Measurements from ENCODE around the gene CCDC107. TPM values are rescaled to one million over a fixed set of nuclear protein-coding genes. Genes with fewer than 3 reads are reported as not detected.
"Not testable (repeated sequence)": the region's sequence is repeated elsewhere in the genome, so short reads cannot be mapped to it uniquely, and the experiment has no call there.

Gene CCDC107
- total RNA-seq, 2 experiments from 2014 or later, result 12.1 to 13.7 TPM

GRCh38 chr9:35639225-35639624 is 18.9 kb upstream of the CCDC107 start:
- H3K27me3 Mint-ChIP-seq; DNase-seq; intact Hi-C loops (cut with micrococcal nuclease); H3K9me3 Mint-ChIP-seq: not testable (repeated sequence)
- Mint-ChIP-seq H3K36me3 (ENCODE audit: low read depth) (peaks cover 28% of the 10 kb centered on the region), H3K27ac (peak overlapping the region; percentile 96), H3K4me3 (peak overlapping the region; percentile 48), H3K4me1 (ENCODE audit: low read depth) (peaks cover 76% of the 10 kb centered on the region)
- ChIA-PET CTCF (interaction anchor here (0.8 to 3.4 kb wide), 8 partner anchors 9 to 36 kb away, joined by 3 to 15 read pairs (median 7); partner anchors contain the start of genes CD72 and SIT1), POLR2A (interaction anchor here (1.0 to 1.8 kb wide), 5 partner anchors 8 to 20 kb away, joined by 3 to 5 read pairs (median 4); partner anchors contain the start of gene SIT1)
- ATAC-seq, result peak; percentile 88

- H3K27ac Mint-ChIP-seq, result peak overlapping the region; percentile 96
- CTCF ChIA-PET, result interaction anchor here (0.8 to 3.4 kb wide), 9 partner anchors 8 to 36 kb away, joined by 3 to 15 read pairs (median 5); partner anchors contain the start of genes ARHGEF39, CD72 and SIT1
- no peak for DNase-seq
- peaks cover 32% of the 10 kb centered on the region for H3K36me3 Mint-ChIP-seq (ENCODE audit: low read depth)
- peak overlapping the region; percentile 48 for H3K4me3 Mint-ChIP-seq
- POLR2A ChIA-PET, result interaction anchor here (1.0 to 1.8 kb wide), 4 partner anchors 8 to 20 kb away, joined by 4 to 5 read pairs (median 4); partner anchors contain the start of gene SIT1
- no peaks in the 10 kb centered on the region for H3K27me3 Mint-ChIP-seq
- H3K9me3 Mint-ChIP-seq, result peaks cover 6% of the 10 kb centered on the region
- ATAC-seq, result peak; percentile 31
- intact Hi-C loops (cut with micrococcal nuclease), result no loop called here
- no peak for TF ChIP-seq CTCF (IDR thresholded peaks at IDR 0.05)
- H3K4me1 Mint-ChIP-seq (ENCODE audit: low read depth), result peaks cover 78% of the 10 kb centered on the region
Observed at GRCh38 chr9:35639631-35640030, 18.5 kb upstream of the CCDC107 start.

GRCh38 chr9:35640431-35640830 is 17.7 kb upstream of the CCDC107 start:
- intact Hi-C loops (cut with micrococcal nuclease); H3K9me3 Mint-ChIP-seq; DNase-seq; POLR2A ChIA-PET; ATAC-seq; H3K4me3 Mint-ChIP-seq; H3K27me3 Mint-ChIP-seq: not testable (repeated sequence)
- CTCF ChIA-PET, result interaction anchor here (1.3 to 3.4 kb wide), 5 partner anchors 9 to 29 kb away, joined by 3 to 15 read pairs (median 13); partner anchors contain the start of genes ARHGEF39, CD72 and SIT1
- Mint-ChIP-seq H3K4me1 (ENCODE audit: low read depth) (peaks cover 72% of the 10 kb centered on the region), H3K36me3 (ENCODE audit: low read depth) (peaks cover 32% of the 10 kb centered on the region), H3K27ac (peak overlapping the region; percentile 75)

- POLR2A ChIA-PET, result not testable (repeated sequence)
Observed at GRCh38 chr9:35641478-35641877, 16.6 kb upstream of the CCDC107 start.

GRCh38 chr9:35643046-35643445 is 15.0 kb upstream of the CCDC107 start:
- Mint-ChIP-seq H3K9me3 (peaks cover 6% of the 10 kb centered on the region), H3K4me1 (ENCODE audit: low read depth) (peaks cover 58% of the 10 kb centered on the region), H3K27me3 (no peaks in the 10 kb centered on the region), H3K4me3 (no peak overlapping the region), H3K36me3 (ENCODE audit: low read depth) (peaks cover 34% of the 10 kb centered on the region), H3K27ac (no peak overlapping the region)
- intact Hi-C loops (cut with micrococcal nuclease), result no loop called here
- no peak for ATAC-seq
- DNase-seq, result no peak
- CTCF ChIA-PET, result interaction anchor here (1.3 kb wide), 1 partner anchor 32 kb away, joined by 3 read pairs; no protein-coding TSS in a partner anchor
- TF ChIP-seq CTCF (IDR thresholded peaks at IDR 0.05), result no peak
- POLR2A ChIA-PET, result interaction anchor here (0.7 kb wide), 1 partner anchor 35 kb away, joined by 3 read pairs; no protein-coding TSS in a partner anchor

More at GRCh38 chr9:35641478-35641877, 16.6 kb upstream of the CCDC107 start:
- H3K9me3 Mint-ChIP-seq; DNase-seq; H3K27ac Mint-ChIP-seq; H3K27me3 Mint-ChIP-seq; intact Hi-C loops (cut with micrococcal nuclease); ATAC-seq; H3K4me3 Mint-ChIP-seq: not testable (repeated sequence)
- H3K36me3 Mint-ChIP-seq (ENCODE audit: low read depth), result peaks cover 36% of the 10 kb centered on the region
- peaks cover 64% of the 10 kb centered on the region for H3K4me1 Mint-ChIP-seq (ENCODE audit: low read depth)
- CTCF ChIA-PET, result interaction anchor here (2.8 kb wide), 1 partner anchor 30 kb away, joined by 15 read pairs; no protein-coding TSS in a partner anchor

GRCh38 chr9:35645736-35646135 is 12.4 kb upstream of the CCDC107 start:
- H3K27me3 Mint-ChIP-seq; DNase-seq; H3K9me3 Mint-ChIP-seq; intact Hi-C loops (cut with micrococcal nuclease); ATAC-seq: not testable (repeated sequence)
- CTCF ChIA-PET, result interaction anchor here (1.1 to 7.7 kb wide), 13 partner anchors 9 to 85 kb away, joined by 3 to 98 read pairs (median 21); partner anchors contain the start of genes ARHGEF39, CCDC107, CD72 and CREB3
- peak overlapping the region; percentile 85 for H3K4me3 Mint-ChIP-seq
- peaks cover 43% of the 10 kb centered on the region for H3K36me3 Mint-ChIP-seq (ENCODE audit: low read depth)
- H3K27ac Mint-ChIP-seq, result peak overlapping the region; percentile 79
- POLR2A ChIA-PET, result interaction anchor here (0.7 to 6.4 kb wide), 6 partner anchors 11 to 45 kb away, joined by 3 to 64 read pairs (median 6); partner anchors contain the start of genes CCDC107, CD72 and RMRP
- peaks cover 45% of the 10 kb centered on the region for H3K4me1 Mint-ChIP-seq (ENCODE audit: low read depth)

All from activated CD8-positive, alpha-beta T cell treated with anti-CD3 and anti-CD28 coated beads for 36 hours (primary cell).